ENCODE data around the gene UNC5C.
"Not testable (repeated sequence)": the region's sequence is repeated elsewhere in the genome, so short reads cannot be mapped to it uniquely, and the experiment has no call there.

Gene UNC5C

DNA sequence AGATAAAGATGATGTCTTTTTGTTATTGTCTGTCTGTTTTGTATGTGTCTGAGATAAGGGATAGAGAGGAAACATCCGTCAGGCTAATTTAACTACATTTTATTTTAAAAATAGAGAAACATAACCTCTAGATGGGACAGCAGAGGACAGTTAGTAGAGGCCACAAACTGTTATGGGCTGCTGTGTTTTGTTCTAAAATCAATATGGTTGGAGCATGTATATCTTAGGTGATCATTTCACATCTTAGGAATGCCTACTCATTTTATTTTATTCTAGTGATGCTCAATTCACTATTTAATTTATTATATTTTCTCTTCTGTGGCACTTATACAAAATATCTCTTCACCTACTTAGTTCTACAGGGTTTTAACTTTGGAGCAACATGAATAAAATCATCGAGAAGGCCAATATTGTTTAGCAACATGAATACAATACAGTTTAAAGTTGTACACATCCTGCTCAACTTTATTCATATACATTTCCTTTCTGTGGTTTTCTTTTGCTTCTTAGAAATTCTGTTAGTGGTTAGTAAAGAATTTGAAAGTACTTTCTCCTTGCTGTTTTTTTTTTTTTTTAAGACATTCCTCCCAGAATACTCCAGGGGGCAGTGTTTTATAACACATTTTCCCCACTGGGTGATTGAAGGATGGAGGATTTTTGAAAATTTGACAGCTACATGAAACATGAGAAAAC, 392.9 kb downstream of the UNC5C start:
- ATAC-seq (ENCODE audit: low read depth), result no peak

DNA sequence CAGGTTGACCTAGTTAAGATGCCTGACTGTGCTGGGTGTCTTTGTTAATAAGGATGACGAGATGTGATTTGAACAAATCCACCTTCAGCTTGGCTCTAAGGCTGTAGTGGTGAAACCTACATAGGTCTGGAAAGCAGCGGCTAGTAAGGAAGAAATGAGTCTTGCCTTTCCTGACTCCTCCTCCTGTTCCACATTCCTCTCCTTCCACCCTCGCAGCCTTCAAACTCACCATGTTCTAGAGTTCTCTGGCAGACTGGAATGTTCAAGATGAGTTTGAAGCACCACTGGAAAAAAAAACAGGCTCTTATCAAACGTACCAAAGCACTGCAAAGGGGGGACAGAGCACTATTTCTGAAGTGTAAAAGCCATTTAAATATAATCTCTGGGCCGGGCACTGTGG, 395.6 kb downstream of the UNC5C start:
- Mint-ChIP-seq H3K27ac (no peak overlapping the region), H3K27me3 (no peaks in the 10 kb centered on the region), H3K4me3 (no peak overlapping the region), H3K36me3 (no peaks in the 10 kb centered on the region), H3K9me3 (no peaks in the 10 kb centered on the region), H3K4me1 (no peaks in the 10 kb centered on the region)
- DNase-seq (ENCODE audit: low spot score in 2 of 2) (no peak), ATAC-seq (ENCODE audit: low read depth) (no peak)

More for the DNA sequence above, 392.9 kb downstream of the UNC5C start:
- Mint-ChIP-seq H3K27ac (no peak overlapping the region), H3K36me3 (no peaks in the 10 kb centered on the region), H3K9me3 (no peaks in the 10 kb centered on the region), H3K27me3 (no peaks in the 10 kb centered on the region), H3K4me1 (no peaks in the 10 kb centered on the region), H3K4me3 (no peak overlapping the region)
- DNase-seq (ENCODE audit: low spot score in 2 of 2), result no peak

DNA sequence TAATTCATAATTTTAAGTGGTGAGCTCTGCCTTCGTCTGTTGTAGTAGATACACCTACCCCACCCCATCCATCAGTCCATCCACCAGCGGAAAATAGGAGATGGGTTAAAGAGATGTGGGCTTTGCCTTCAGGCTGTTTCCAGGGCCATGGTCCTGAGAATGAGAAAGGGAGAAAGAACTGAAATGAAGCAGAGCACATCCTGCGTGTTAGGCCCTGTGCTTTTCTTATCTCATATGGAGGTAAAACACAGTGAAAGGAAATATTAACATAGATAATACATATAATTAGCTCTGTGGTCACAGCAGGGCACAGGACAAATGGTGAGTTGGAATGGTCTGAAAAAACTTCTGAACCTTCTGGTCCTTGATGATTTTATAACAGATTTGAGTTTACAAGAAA, 397.5 kb downstream of the UNC5C start:
- Mint-ChIP-seq H3K36me3 (no peaks in the 10 kb centered on the region), H3K27me3 (no peaks in the 10 kb centered on the region), H3K4me1 (no peaks in the 10 kb centered on the region), H3K27ac (no peak overlapping the region), H3K9me3 (no peaks in the 10 kb centered on the region), H3K4me3 (no peak overlapping the region)
- ATAC-seq (ENCODE audit: low read depth) (no peak), DNase-seq (ENCODE audit: low spot score in 2 of 2) (no peak)

DNA sequence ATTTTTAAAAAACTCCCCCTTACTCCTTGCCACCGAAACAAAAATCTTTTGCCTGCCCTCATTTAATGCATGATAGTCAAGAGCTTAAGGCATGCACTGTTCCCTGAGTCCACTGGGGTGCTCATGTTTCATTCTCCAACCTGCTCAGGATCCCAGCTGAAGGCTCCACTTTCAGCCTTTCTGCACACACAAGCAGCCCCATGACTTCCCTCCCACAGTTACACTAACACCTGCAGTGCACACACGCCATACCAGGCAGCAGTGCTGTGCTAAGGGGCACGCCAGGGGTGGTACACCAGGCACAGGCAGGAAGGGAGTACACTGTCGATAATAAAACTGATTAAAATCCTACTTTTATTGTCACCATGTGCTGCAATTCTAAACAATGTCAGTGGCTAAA, 405.8 kb downstream of the UNC5C start:
- DNase-seq (ENCODE audit: low spot score in 2 of 2) (no peak), ATAC-seq (ENCODE audit: low read depth) (no peak)
- H3K9me3 Mint-ChIP-seq, result peaks cover 2% of the 10 kb centered on the region
- peaks cover 2% of the 10 kb centered on the region for H3K27me3 Mint-ChIP-seq
- H3K27ac Mint-ChIP-seq, result no peak overlapping the region
- H3K4me1 Mint-ChIP-seq, result no peaks in the 10 kb centered on the region
- no peaks in the 10 kb centered on the region for H3K36me3 Mint-ChIP-seq
- no peak overlapping the region for H3K4me3 Mint-ChIP-seq

DNA sequence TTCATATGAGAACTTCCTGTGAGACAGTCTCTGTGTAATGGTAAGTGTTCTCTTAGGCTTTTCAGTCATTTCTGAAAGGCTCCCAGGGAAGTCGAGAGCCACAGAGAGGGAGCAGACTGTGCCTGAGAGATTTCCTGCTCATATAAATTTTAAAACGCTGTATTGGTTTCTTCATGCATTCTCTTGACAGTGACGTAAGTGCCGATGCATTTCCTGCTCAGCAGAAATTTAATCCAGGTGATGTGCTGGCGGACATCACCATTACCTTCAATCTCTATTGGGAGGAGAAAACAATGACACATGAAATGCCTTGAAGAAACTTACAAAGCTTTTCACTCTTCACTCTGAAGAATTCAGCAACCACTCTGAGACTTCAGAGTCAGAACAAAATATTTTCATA, 407.4 kb downstream of the UNC5C start:
- DNase-seq (ENCODE audit: low spot score in 2 of 2) (no peak), ATAC-seq (ENCODE audit: low read depth) (no peak)
- H3K9me3 Mint-ChIP-seq, result peaks cover 3% of the 10 kb centered on the region
- H3K4me3 Mint-ChIP-seq, result no peak overlapping the region
- no peak overlapping the region for H3K27ac Mint-ChIP-seq
- peaks cover 2% of the 10 kb centered on the region for H3K27me3 Mint-ChIP-seq
- H3K4me1 Mint-ChIP-seq, result no peaks in the 10 kb centered on the region
- H3K36me3 Mint-ChIP-seq, result no peaks in the 10 kb centered on the region

DNA sequence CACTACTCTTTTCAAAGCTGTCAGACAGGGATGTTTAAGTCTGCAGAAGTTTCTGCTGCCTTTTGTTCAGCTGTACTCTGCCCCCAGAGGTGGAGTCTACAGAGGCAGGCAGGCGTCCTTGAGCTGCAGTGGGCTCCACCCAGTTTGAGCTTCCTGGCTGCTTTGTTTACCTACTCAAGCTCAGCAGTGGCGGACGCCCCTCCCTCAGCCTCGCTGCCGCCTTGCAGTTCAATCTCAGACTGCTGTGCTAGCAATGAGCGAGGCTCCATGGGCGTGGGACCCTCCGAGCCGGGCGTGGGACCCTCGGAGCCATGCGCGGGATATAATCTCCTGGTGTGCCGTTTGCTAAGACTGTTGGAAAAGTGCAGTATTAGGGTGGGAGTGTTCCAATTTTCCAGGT, 409.3 kb downstream of the UNC5C start:
- H3K4me1 Mint-ChIP-seq; H3K27me3 Mint-ChIP-seq; H3K36me3 Mint-ChIP-seq; ATAC-seq (ENCODE audit: low read depth); H3K27ac Mint-ChIP-seq; H3K4me3 Mint-ChIP-seq; DNase-seq (ENCODE audit: low spot score in 2 of 2); H3K9me3 Mint-ChIP-seq: not testable (repeated sequence)

DNA sequence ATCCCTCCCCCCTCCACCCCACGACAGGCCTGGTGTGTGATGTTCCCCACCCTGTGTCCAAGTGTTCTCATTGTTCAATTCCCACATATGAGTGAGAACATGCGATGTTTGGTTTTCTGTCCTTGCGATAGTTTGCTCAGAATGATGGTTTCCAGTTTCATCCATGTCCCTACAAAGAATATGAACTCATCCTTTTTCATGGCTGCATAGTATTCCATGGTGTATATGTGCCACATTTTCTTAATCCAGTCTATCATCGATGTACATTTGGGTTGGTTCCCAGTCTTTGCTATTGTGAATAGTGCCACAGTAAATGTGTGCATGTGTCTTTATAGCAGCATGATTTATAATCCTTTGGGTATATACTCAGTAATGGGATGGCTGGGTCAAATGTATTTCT, 414.8 kb downstream of the UNC5C start:
- H3K27me3 Mint-ChIP-seq; H3K27ac Mint-ChIP-seq; H3K4me1 Mint-ChIP-seq; DNase-seq (ENCODE audit: low spot score in 2 of 2); H3K36me3 Mint-ChIP-seq; H3K9me3 Mint-ChIP-seq; H3K4me3 Mint-ChIP-seq; ATAC-seq (ENCODE audit: low read depth): not testable (repeated sequence)

DNA sequence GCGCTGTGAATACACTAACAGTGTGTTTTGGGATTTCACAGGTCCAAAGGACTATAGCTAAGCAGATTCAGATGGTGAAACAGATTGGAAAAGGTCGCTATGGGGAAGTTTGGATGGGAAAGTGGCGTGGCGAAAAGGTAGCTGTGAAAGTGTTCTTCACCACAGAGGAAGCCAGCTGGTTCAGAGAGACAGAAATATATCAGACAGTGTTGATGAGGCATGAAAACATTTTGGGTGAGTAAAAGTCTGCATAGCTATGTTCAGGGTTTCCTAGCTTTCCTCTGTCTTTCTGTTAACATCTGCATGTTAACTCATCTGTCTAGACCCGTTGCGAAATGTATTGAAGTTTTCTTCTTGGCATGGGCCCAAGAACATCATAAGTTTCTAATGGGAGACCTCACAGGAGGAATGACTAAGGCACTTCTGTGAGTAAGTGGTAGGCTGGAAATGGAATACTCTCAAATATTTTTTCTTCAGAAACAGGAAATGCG, 418.9 kb downstream of the UNC5C start:
- Mint-ChIP-seq H3K36me3 (no peaks in the 10 kb centered on the region), H3K27ac (no peak overlapping the region), H3K4me1 (peaks cover 3% of the 10 kb centered on the region), H3K9me3 (peaks cover 1% of the 10 kb centered on the region), H3K27me3 (peaks cover 3% of the 10 kb centered on the region), H3K4me3 (no peak overlapping the region)
- no peak for ATAC-seq (ENCODE audit: low read depth)
- DNase-seq (ENCODE audit: low spot score in 2 of 2), result no peak

DNA sequence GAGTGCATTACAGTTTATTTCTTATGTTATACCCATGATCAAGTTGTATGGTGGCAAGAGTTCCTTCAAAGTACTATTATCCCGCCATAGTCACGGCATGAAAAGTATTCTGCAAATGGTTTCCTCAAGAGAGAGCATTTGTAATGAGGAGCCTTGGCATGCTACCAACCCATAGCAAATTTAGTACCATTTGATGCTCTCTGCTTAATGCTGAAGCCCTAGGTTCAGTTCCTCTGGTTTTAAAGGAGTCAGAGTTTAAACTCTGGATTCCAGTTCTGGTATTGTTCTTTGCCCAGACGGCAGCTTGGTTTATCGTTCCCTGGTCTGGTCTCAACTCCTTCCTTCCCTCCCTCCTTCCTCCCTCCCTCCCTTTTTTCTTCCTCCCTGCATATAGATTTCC, 419.7 kb downstream of the UNC5C start:
- Mint-ChIP-seq H3K27ac (no peak overlapping the region), H3K27me3 (peaks cover 3% of the 10 kb centered on the region), H3K36me3 (no peaks in the 10 kb centered on the region), H3K9me3 (peaks cover 1% of the 10 kb centered on the region), H3K4me1 (peaks cover 3% of the 10 kb centered on the region), H3K4me3 (no peak overlapping the region)
- no peak for ATAC-seq (ENCODE audit: low read depth)
- DNase-seq (ENCODE audit: low spot score in 2 of 2), result no peak

DNA sequence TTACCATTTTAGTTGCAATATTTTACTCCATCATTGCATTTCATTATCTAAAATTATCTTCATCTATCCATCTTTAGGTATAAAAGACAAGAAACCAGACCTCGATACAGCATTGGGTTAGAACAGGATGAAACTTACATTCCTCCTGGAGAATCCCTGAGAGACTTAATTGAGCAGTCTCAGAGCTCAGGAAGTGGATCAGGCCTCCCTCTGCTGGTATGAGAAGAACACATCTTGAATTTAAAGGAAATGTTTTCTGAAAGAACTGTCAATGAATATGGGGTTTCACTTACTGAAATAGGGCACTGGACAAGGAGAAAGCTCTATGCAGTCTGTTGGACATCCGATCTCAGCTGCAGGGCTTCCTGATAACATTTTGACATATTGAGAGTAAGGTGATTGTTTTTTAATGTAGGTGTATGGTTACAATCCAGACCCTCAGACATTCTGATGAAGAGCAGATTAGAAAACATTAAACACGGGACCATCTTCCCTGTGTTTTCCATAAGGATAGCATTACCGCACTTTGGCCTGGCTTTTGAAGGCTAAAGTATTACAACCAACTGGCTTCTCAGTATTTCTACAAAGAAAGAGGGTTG, 423.8 kb downstream of the UNC5C start:
- H3K4me1 Mint-ChIP-seq, result peaks cover 3% of the 10 kb centered on the region
- H3K4me3 Mint-ChIP-seq, result no peak overlapping the region
- no peak for ATAC-seq (ENCODE audit: low read depth)
- no peak overlapping the region for H3K27ac Mint-ChIP-seq
- H3K36me3 Mint-ChIP-seq, result no peaks in the 10 kb centered on the region
- DNase-seq (ENCODE audit: low spot score in 2 of 2), result no peak
- peaks cover 3% of the 10 kb centered on the region for H3K27me3 Mint-ChIP-seq
- H3K9me3 Mint-ChIP-seq, result peaks cover 1% of the 10 kb centered on the region

DNA sequence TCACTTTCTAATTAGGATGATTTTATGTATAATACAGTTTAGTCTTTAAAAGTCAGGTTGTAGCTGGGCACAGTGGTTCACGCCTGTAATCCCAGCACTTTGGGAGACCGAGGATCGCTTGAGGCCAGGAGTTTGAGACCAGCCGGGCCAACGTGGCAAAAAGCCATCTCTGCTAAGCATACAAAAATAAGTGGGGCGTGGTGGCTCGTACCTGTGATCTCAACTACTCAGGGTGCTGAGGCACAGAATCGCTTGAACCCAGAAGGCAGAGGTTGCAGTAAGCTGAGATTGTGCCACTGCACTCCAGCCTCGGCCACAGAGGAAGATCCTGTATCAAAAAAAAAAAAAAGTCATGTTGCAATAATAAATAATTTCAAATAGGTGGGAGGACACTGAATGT, 426.8 kb downstream of the UNC5C start:
- no peaks in the 10 kb centered on the region for H3K4me1 Mint-ChIP-seq
- no peak overlapping the region for H3K27ac Mint-ChIP-seq
- peaks cover 3% of the 10 kb centered on the region for H3K27me3 Mint-ChIP-seq
- DNase-seq (ENCODE audit: low spot score in 2 of 2) (no peak), ATAC-seq (ENCODE audit: low read depth) (no peak)
- H3K9me3 Mint-ChIP-seq, result no peaks in the 10 kb centered on the region
- no peaks in the 10 kb centered on the region for H3K36me3 Mint-ChIP-seq
- H3K4me3 Mint-ChIP-seq, result no peak overlapping the region

DNA sequence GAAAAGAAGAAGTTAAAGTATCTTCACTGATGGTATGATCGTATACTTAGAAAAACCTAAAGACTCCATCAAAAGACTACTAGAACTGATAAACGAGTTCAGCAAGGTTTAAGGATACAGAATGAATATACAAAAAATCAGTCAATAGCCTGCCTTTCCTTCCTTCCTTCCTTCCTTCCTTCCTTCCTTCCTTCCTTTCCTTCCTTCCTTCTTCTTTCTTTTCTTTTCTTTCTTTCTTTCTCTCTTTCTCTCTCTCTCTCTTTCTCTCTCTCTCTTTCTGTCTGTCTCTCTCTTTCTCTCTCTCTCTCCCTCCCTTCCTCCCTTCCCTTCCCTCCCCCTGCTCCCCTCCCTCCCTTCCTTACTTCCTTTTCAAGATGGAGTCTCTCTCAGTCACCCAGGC, 428.3 kb downstream of the UNC5C start:
- Mint-ChIP-seq H3K36me3 (no peaks in the 10 kb centered on the region), H3K27ac (no peak overlapping the region), H3K27me3 (no peaks in the 10 kb centered on the region), H3K4me3 (no peak overlapping the region), H3K4me1 (no peaks in the 10 kb centered on the region), H3K9me3 (no peaks in the 10 kb centered on the region)
- DNase-seq (ENCODE audit: low spot score in 2 of 2), result no peak
- no peak for ATAC-seq (ENCODE audit: low read depth)

DNA sequence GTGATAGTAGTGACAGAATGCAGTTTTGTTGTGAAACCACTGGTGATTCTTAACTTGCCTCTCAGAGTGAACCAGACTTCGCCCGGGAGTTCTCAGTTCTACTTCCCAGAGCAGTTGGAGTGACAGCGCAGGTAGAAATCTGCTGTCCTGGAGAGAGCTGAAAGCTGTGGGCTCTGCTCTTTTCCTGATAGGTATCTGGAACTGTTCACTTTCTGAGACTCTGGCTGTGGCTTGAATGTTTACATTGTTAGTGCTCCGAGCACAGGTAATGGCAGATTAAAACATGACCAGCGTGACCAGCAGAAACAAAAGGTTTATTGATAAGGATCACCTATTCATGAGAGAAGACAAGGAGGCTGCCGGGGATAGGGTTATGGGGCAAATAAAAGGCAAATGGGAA, 430.3 kb downstream of the UNC5C start:
- Mint-ChIP-seq H3K36me3 (no peaks in the 10 kb centered on the region), H3K9me3 (no peaks in the 10 kb centered on the region), H3K4me3 (no peak overlapping the region), H3K4me1 (no peaks in the 10 kb centered on the region), H3K27ac (no peak overlapping the region), H3K27me3 (no peaks in the 10 kb centered on the region)
- DNase-seq (ENCODE audit: low spot score in 2 of 2), result no peak
- ATAC-seq (ENCODE audit: low read depth), result no peak

DNA sequence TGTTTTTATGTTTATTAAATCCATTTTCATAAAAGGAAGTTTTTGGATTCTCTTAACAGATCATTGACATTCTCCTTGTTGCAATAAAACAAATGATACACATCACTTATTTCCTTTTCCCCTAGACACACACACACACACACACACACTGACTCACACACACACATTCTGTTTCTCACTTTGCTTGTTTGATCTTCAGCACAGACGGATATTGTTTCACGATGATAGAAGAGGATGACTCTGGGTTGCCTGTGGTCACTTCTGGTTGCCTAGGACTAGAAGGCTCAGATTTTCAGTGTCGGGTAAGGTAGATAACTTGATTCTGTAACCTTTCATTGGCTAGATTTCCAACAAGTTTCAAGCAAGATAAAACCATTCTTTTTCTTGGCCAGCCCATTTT, 434.3 kb downstream of the UNC5C start:
- Mint-ChIP-seq H3K9me3 (no peaks in the 10 kb centered on the region), H3K27ac (no peak overlapping the region), H3K4me3 (no peak overlapping the region), H3K27me3 (no peaks in the 10 kb centered on the region), H3K4me1 (no peaks in the 10 kb centered on the region), H3K36me3 (no peaks in the 10 kb centered on the region)
- no peak for ATAC-seq (ENCODE audit: low read depth)
- DNase-seq (ENCODE audit: low spot score in 2 of 2), result no peak

All from memory B cell (primary cell).